ENCODE data around the gene KRIT1.

The KRIT1 gene

GRCh38 chr7:92150450-92151017 is 95.2 kb downstream of the KRIT1 start:
- DNase-seq = no peak

- DNase-seq = no peak
These were observed 95.9 kb downstream of the KRIT1 start for GRCh38 chr7:92149736-92150239.
